Fibroblast of lung (primary cell): ENCODE measurements around the gene ABHD17C.

Experiments
- CTCF ChIP-seq, 2 donors: IDR thresholded peaks in 1 of 2; conservative IDR thresholded peaks in 1 of 2; 1 replicate in 1 of 2; 2 replicates in 1 of 2; pipeline ENCODE4 v1.5.1; 2011 to 2012; ENCODE audit warnings: low read length in 2 of 2, control low read depth in 1 of 2, inconsistent platforms in 1 of 2, low read depth in 1 of 2, mild to moderate bottlenecking in 1 of 2
- EZH2 ChIP-seq: IDR thresholded peaks from 2 replicates; pipeline ENCODE4 v1.5.1; 2012; ENCODE audit warnings: low read length, control low read depth, mild to moderate bottlenecking; ENCODE audit errors: missing control alignments

DNA sequence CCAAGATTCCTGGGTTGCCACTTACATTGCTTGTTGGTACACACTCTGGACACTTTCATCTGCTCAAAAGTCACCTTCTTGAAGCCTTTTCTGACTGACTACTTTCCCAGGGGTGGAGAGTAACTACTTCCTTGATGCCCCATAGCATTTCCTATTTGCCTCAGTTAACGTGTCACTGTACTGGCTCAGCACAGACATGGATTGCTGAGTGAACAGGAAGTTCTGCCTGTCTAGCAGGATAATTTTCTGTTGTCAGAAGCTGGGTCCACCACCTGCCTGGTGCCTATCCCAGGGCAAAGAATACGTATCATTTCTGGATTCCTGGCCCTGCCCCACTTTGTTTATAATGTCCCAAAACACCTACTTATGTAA lies 15.3 kb upstream of the ABHD17C start:
- TF ChIP-seq CTCF (conservative IDR thresholded peaks at IDR 0.05 in 1 of 2, IDR thresholded peaks at IDR 0.05 in 1 of 2; ENCODE audit: low read depth in 1 of 2, low read length in 2 of 2) (no peak), EZH2 (no peak)
